HG03097 (cell line): Measurements from ENCODE around the gene CNGA3.

Experiments used
- ATAC-seq: cut with Tn5 transposase; IDR thresholded peaks from one replicate; pipeline ENCODE4 v1.9.1; 2021; ENCODE audit not compliant: unreplicated experiment, low FRiP score

The CNGA3 gene

DNA sequence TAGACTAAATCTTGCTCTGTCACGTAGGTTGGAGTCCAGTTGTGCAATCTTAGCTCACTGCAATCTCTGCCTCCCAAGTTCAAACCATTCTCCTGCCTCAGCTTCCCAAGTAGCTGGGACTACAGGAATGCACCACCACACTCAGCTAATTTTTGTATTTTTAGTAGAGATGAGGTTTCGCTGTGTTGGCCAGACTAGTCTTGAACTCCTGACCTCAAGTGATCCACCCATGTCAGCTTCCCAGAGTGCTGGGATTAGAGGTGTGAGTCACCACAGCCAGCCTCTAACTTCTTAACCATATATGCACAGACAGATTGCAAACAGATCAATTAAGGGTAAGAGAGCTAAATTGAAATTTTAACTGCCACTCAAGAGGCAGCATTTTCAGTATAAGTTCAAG, 22.1 kb upstream of the CNGA3 start:
- ATAC-seq: no peak

DNA sequence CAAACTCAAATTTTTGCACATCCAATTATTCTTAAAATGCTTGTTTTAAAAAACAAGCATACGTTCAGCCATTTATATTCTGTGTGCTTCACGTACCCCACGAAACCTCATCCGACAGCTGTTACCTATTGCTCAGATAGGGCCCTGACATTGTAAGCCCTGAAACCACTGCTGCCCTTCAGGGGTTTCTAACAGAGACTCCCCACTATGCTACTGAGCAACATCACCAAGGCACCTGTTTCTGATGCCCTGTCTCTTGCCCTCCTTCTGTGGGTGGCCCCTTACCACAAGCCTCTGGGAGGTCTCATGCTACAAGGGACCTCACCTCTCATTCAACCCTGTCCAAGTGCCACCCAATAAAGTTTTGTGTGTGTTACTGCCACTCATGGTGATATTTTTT, 18.5 kb upstream of the CNGA3 start:
- ATAC-seq: no peak

DNA sequence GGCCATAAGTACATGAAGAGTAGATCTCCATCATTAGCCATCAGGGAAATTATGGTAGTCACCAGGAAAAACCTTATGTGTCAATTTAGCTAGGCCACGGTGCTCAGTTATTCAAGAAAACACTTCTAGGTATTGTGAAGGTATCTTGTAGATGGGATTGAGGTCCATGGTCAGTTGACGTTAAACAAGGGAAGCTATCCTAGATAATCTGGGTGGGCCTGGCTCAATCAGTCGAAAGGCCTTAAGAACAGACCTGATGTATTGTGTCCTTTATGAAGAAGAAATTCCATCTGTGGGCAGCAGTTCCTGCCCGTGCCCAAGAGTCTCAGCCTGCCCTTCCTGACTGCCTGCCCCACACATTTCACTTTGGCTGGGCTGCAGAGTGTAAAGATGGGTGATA, 16.7 kb upstream of the CNGA3 start:
- ATAC-seq: no peak

DNA sequence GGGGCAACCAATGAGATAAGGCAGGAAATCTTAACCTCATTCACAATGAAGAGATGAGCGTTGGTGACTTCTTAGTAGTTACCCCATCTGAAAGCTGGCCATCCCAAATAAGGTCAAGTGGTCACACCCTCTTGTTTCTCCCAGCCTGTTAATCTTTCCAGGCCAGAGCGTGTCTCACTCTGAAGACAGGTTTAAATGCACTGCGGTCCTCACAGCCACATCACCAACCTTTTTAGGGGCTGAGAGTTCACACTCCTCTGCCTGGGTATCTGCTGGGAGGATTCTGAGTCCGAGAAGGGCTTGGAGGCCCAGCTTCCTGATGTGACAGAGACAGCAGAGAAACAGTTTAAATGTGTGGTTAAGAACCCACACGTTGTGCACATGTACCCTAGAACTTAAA, 13.3 kb upstream of the CNGA3 start:
- no peak for ATAC-seq

DNA sequence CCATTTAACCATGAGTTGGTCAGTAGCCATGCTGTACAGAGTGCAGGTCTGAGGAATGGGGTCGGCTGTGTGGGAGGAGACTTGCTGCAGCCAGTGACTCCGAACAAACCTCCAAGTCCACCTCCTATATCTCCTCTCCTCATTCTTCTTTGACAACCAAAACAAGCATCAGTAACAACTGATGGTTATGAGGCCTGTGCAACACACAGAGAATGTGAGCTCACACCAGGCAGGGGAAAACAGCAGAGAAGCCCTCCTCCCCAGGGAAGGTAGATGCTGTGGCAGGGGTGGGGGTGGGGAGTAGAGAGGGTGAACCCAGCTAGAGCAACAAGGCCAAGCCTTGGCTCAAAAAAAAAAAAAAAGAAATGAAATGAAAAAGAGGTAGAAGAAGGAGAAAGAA, 12.3 kb upstream of the CNGA3 start:
- no peak for ATAC-seq

DNA sequence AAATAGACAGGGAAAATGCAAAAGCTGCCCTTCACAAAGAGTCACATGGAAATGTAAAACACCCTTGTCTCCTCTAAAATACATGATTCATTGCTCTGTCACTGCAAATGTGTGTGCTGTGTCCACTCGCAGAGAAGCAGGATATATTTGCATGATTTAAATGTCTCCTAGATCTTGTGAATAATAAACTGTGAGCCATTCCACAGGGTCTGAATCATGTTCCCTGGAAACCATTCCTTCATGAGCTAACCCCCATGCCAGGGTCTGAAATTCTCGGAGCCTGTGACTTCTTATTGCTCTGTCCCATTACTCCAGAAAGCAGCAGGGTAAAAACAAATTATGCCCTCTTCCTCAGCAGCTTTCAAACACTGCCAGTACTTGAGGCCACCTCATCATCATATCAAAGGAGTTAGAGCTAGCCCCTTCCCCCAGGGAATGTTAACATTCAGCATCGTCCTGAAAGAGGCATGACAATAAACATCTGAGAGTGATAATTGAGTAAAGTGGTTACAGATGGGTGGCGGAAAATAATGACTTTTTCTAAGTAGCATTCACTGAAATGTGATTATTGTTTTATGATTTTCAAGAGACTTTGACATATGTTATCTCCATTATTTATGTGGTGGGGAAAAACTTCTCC, 11.7 kb upstream of the CNGA3 start:
- ATAC-seq: no peak

DNA sequence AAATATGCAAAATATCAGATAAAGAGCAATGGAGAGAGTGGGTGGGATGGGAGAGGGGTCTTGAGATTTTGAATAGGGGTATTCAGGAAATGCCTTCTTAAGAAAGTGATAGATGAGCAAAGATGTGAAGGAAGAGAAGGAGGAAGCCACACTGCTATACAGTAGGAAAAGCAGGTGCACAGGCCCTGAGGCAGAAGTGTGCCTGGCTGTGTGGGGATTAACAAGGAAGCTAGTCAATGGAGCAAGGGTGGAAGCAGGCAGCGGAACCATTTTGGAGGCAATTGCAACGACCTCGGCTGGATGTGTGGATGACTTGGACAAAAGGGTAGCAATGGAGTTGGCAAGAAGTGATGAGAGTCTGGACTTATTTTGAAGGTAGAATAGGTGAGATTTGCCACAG, 11.0 kb upstream of the CNGA3 start:
- no peak for ATAC-seq

DNA sequence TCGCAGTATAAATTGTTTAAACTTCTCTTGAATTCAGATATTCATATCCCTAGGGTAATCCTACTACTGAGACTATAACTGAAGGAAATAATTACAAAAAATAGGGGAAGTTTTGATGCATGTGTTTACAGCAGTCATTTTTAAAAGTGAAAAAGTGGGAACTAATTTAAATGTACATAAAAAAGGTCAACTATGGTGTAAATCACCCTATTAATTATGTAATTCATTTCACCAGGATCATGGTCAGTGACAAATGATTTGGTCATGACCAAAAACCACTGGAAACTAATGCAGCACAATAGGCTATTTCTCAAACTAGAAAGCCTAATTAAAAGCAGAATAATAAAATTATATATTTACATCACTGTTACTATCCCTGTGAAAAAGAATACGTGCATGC, 5.0 kb upstream of the CNGA3 start:
- no peak for ATAC-seq

DNA sequence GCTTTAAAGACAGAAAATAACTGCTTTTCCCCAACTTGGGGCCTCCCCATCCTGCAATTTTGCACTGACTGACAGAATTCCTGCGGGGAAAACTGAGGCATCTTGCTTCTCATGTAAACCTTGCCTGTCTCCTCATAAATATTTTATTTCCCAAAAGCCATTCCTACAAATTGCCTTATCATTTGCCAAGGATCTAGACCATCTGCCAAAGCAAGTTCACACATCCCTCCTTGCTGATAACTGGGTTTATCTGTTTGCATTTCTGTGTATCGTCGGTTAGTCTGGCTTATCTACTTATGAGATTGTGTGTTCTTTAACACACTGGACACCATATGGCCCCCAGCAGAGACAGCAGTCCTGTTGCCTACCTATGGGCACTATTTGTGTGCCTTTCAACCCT, 3.0 kb upstream of the CNGA3 start:
- no peak for ATAC-seq

DNA sequence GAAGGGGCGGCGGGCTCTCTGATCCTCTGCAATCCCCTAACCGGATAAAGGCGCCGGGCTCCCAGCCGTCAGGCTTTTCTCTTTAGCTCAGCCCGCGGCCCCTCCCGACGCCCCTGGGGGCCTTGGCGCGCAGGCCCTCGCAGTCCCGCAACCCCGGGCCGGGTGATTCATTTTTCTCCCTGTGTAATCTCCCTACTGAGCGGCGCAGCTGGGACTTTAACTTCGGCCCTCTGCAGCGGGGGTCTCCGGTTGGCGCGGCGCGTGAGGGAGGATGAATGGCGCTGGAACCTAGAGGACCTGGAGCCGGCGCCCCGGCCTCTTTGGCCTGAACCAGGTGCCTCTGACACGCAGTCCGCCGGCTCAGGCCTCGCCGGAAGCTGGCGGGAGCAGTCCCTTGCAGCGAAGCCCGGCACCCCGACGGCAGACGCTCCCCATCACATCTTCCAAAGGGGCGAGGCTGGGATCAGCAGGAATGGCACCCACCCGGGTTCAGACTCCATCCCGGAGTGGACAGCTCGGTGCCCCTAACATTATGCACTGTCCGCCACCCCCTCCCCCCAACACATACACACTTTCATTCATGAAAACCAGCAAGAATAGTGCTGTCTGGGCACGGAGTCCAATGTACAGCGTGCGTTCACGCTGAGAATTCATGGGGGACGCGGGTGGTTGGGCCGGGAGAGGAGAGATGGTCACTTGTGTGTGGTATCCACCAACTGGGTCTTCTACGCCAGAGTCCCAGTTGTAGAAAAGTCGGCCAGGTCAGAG, 1.2 kb downstream of the CNGA3 start:
- ATAC-seq: no peak

DNA sequence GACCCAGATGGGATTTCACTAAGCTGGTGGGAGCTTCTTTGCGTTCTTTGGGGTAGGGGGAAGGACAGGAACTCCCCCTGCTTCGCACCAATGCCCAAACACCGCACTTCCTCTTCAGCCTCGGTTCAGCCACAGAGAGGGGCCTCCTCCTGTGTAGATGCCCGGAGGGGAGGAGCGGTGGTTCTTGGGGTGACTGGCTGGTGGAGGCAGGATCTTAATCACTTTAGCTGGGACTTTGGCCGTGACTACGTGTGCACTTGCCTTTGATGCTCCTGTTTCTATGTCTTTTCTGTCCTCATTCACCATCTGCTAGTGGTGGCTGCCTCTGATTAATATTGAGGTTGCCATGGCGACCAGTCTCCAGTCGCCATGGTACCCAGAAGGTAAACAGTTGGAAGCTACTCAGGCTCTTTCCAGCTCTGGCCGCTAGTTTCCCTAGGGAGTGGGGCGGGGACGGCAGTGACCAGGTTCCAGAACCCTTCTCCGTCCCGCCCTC, 1.9 kb downstream of the CNGA3 start:
- no peak for ATAC-seq

DNA sequence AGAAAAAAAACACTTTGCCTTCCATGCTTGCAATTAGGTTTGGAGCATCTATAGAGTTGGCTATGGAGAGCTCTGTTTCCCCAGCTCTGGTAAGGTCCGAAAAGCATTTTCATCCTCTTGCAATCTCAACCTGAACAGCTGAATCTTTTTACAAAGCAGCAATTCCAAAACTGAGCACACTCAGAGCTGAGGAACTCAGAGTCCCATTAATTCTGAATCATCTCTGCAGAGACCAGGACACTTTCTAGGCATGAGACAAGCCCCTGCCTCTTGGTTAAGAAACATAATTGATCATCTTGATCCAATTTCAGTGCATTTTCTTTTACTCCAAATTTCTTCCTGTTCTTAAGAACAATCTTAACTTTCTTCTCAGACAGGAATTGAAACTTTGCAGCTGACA, 4.2 kb downstream of the CNGA3 start:
- no peak for ATAC-seq

DNA sequence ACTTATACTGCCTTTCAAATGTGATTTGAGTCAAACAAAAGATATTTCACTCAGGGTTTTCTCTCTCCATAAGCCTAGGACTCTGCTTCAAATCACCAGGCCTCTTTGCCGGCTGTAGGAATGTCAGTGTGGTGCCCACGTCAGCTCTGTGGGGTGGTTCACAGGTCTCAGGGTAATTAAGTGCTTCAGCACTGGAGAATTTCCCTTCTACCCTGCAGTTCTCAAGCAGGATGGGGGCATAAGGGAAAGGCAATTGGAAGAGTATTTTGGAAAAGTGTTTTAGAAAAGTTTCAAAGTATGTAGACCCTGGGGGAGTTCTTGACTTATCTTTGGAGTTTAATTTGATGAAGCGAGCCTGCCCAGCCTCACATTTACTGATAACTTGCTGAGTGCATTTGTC, 9.6 kb downstream of the CNGA3 start:
- ATAC-seq: no peak

DNA sequence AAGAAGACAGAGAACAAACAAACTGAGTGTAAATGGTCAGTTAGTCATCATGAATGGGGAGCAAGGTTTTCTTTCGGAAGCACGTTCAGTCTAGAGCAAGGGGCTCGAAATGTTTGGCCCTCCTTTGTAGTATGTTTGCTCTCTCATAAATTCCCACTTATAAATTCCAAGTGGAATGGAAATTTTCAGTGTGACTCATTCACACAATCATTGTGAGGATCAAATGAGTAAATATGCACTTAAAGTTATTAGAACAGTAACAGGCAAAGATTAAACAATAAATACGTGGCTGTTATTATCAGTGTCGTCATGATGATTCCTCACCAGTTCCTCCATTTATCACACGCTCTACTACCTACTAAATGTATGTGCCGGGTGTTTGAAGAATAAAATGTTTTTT, 10.5 kb downstream of the CNGA3 start:
- no peak for ATAC-seq

DNA sequence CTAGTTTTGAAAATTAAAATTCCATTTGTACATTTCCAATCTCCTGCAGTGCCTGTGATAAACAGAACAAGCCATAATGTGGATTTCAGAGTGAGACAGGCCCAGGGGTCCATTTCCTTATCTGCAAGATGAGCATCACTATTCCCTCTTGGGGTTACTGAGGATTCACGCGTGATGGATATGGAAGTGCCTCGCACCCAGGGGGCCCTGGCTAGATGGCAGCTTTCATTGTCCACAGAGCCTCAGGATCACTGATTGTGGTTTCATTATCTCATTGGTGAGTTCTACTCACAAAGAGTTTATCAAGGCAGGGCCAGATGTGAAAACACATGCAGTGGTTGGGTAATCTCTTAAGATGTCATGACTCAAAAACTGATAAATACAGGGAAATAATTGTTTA, 11.6 kb downstream of the CNGA3 start:
- no peak for ATAC-seq

DNA sequence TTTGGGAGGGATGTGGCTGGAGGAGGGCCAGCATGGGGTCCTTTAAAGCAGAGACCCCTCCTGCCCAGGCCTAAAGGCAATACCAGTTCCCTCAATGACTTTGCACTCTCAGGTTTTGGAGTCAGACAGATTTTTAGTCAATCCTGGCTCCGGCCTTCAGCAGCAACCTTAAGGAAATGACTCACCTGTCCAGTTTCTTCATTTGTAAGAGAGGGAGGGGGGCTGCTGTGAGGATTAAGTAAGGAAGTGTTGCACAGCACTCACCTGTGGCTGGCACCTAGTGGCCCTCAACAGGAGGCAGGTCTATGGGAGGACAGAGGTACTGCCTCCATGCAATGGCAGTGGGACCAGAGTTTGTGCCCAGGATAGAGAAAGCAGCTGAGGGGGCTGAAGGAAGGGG, 13.7 kb downstream of the CNGA3 start:
- ATAC-seq: no peak

DNA sequence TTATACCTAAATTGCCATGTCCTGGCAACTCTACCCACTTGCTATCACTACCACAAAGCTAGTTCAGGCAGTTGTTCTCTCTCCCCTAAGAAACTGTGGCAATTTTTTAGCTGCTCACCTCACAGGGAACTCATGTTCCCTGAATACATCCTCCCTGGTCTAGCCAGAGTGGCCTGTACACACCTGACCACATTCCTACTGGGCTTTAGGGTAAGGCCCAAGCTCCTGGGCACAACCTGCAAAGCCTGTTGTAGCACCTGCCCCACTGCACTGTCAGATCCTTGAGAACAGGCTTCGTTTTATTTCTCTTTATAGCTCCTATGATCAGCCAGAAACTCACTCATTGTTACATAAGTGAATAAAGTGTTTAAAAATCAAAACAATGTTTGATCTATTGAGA, 21.5 kb downstream of the CNGA3 start:
- ATAC-seq: no peak

DNA sequence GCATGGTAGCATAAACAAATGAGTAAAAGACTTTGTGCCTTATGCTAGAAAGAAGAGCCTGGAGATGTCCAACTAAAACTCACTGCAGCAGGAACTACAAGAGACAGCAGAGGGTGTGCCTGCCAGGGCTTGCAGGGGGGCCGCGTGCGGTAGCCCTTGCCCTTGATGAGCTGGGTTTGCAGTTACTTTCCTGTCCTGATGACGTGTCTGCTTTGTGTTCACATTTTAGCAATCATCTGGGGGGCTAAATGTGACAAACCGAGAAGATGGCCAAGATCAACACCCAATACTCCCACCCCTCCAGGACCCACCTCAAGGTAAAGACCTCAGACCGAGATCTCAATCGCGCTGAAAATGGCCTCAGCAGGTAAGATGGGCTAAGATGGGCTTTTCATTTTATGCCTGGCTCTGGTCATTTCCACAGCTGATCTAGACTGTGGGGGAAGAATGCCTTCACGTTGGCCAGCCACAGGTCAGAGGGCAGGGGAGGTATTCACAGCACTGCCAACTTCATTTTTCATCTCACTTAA, 23.5 kb downstream of the CNGA3 start:
- no peak for ATAC-seq

DNA sequence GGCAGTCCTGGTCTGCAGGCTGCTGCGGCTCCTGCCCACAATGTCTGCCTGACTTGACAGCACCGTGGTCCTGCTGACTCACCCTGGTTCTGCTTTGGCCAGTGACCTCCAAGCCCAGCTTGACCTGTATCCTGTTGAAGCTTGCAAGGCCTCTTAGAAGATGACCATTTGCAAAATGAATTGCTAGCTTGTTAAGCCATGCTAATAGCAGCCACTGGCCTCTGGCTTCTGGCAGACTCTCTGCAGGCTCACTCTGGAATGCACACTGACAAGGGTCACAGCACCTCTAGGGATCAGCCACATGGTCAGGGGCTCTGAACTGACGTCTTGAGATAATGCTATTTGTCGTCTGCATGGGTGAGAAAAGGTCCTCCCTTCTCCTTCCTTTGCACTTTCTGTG, 25.9 kb downstream of the CNGA3 start:
- no peak for ATAC-seq

DNA sequence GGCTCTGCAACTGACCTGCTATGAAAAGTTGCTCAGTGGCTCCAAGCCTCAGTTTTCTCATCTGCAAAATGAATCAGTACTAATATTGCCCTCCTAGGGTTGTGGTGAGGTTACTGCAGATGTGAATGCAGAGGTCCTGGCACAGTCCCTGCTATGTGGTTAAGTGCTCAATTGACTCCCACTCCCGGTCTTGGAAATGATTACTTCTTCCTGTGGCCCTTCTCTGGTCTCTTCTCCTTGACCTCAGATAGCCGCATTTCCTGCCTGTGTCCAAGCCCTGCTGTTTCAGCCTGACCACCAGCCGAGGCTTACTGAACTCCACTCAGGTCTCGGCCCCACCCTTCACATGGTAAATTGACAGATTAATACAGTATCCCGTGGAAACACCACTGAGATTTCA, 26.3 kb downstream of the CNGA3 start:
- ATAC-seq: no peak

DNA sequence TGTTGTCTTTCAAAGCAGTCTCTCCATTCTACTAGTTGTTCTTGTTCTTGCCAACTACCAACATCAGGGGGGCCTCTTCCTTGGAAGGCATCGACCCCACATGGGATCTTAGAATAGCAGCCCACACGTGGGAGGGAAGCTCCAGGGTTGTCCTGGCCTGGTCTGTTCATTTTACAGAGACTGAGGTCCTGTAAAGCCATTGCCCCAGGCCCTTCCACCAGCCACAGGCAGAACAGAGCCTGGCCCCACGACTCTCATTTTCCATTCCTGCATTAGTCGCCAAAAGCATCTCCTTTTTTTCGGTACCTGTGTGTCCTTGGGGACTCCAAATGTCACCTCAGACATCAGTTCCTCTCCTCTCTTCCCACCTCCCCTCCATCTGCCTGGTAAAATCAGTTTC, 28.0 kb downstream of the CNGA3 start:
- ATAC-seq: no peak

DNA sequence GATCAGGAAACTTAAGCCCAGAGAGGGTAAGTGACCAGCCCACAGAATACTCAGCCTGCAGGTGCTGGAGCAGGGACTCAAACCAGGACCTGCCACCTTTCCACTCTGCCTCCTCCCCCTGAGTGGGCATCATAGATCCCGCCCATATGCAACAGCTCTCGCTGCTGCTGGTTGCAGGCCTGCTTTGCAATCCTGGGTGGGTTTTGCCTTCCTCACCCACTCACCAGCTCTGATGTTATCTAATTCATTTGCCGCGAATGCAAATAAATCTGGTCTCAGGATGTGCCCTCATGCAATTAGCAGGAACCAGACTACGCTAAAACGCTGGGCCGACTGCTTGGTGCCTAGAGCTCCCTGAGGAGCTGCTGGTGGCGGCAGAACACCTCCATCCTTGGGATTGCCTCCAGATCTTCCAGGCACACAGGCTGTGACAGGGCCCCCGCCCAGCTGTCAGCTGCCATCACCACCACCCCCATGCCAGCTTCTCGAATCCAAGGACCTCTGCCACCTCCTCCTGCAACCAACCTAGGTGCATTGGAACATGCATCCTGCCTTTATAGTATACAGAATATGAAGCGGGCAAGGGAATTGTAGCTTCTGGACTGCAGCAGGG, 28.8 kb downstream of the CNGA3 start:
- ATAC-seq: no peak
